HG03135 (cell line): Measurements from ENCODE around the gene SH3BP4.
"Not testable (repeated sequence)": the region's sequence is repeated elsewhere in the genome, so short reads cannot be mapped to it uniquely, and the experiment has no call there.

Experiments used
- ATAC-seq: cut with Tn5 transposase; IDR thresholded peaks from one replicate; pipeline ENCODE4 v1.9.1; 2021; ENCODE audit warnings: mild to moderate bottlenecking, moderate library complexity; ENCODE audit not compliant: unreplicated experiment

The SH3BP4 gene

GRCh38 chr2:235052514-235053354, 100.9 kb downstream of the SH3BP4 start:
- no peak for ATAC-seq

DNA sequence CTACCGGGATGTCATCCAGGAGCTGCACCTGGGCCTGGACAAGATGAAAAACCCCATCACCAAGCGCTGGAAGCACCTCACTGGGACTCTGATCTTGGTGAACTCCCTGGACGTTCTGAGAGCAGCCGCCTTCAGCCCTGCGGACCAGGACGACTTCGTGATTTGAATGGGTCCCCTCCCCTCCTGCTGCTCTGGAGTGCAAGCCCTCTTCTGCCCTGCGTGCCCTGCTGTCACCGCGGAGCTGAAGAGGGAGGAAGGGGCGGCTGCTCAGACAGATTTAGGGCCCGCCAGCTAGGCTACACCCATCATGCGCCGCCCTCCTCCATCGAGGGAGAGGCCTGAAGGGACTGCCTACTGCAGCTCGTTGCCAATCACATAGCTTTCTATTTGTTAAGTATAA, 101.8 kb downstream of the SH3BP4 start:
- no peak for ATAC-seq

- ATAC-seq = no peak
Observed at GRCh38 chr2:235054475-235054874, 102.7 kb downstream of the SH3BP4 start.

GRCh38 chr2:235054919-235055318, 103.1 kb downstream of the SH3BP4 start:
- no peak for ATAC-seq

DNA sequence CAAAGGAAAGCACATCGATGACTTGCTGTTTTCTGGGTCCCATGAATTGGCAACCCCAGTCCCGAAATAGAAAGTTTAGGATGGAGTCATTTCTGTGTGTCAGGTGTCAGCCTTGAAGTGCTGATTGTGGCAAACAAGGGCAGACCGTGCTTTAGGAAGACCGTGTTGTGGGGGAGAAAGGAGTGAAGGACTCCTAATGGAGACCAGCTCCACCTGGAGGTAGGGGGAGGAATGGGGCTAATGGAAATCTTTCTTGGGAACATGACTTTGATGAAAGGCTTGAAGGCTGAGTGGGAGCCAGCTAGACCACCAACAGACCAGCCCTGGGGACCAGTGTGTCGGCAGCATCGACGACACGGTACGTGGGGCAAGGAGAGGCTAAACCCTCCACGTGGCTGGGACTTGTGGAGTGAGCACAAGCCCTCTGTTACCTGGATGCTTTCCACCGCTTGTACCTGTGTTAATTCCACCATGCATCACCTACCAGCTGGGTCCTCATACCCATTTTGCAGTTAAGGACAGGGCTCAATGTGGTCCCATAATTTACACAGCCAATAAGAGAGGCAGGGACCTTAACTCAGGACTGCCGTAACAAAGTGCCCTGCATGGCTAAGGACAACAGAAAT, 104.2 kb downstream of the SH3BP4 start:
- ATAC-seq = no peak

DNA sequence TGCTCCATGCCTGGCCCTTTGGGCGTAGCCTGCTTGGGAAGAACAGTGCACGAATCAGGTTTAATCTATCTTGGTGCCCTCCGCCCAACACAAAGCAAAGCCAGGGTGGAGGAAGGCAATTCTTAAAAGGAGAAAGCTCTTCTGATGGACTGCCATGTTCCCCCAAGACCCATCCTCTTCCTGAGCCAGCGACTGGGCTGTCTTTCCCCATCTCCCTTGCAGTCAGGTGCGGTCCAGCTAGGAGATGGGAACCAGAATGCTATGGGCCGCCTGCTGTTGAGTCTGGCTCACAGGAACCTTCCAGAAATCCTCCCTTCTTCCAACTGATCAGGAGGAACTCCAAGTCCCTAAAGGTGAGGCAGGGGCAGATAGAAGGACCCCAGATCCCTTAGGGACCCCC, 105.0 kb downstream of the SH3BP4 start:
- ATAC-seq = no peak

DNA sequence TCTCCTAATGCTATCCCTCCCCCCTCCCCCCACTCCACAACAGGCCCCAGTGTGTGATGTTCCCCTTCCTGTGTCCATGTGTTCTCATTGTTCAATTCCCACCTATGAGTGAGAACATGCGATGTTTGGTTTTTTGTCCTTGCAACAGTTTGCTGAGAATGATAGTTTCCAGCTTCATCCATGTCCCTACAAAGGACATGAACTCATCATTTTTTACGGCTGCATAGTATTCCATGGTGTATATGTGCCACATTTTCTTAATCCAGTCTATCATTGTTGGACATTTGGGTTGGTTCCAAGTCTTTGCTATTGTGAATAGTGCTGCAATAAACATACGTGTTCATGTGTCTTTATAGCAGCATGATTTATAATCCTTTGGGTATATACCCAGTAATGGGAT, 105.8 kb downstream of the SH3BP4 start:
- ATAC-seq = not testable (repeated sequence)

DNA sequence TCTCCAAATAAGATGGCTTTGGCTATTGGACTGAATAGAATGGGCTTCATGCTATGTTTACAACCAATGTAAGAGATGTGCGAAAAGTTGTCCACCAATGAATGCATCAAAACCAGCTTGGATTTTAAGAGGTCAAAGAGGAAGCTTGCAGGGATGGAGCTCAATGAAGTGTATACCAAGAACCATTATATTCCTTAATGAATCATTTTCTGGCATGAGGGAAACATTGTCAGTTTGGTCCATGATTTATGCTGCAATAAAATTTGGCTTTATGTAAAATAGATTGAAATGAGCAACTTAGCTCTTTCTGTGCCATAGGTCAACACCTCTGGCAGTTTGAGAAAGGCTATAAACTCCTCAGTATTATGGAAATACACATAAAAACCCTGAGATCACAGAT, 107.3 kb downstream of the SH3BP4 start:
- ATAC-seq = no peak

GRCh38 chr2:235061656-235062055, 109.8 kb downstream of the SH3BP4 start:
- no peak for ATAC-seq

- ATAC-seq = no peak
Observed at GRCh38 chr2:235063471-235063961, 111.7 kb downstream of the SH3BP4 start.

- no peak for ATAC-seq
Observed at GRCh38 chr2:235064976-235065375, 113.2 kb downstream of the SH3BP4 start.

GRCh38 chr2:235066490-235066889, 114.7 kb downstream of the SH3BP4 start:
- ATAC-seq = no peak

DNA sequence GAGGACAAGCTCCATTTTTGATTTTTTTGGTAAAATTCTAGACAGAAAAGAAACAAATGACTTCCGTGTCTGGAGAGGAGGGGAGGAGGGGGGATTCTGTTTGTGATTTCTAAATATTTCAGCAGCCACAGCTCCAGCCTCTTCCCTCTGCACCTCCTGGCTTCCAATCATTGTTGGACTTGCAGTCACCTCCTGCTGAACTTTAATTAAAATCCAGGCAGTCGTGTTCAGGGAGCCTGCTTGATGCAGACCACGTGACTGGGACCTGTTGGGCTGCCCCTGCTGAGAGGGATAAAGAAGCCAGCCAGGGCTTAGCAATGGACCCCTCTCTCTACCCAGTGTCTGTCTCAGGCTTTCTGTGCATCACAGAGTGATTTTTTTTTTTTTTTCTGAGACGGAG, 115.1 kb downstream of the SH3BP4 start:
- ATAC-seq = no peak

DNA sequence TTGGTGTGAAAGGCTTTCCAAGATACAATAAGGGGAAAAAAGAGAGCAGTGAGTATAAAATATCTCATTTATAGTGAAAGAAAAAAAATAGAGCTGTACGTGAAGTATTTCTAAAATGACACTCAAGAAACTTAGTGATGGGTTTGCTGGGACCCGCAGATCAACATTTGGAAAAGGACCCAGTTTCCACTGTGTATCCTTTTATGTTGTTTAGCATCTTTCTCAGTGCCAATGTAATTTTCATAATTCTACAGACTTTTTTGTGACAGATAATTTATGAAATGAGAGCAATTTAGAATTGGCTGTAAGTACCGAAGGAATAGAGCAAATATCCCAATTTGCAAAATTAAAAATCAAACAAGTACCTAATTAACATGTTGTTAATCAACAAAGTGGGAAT, 116.9 kb downstream of the SH3BP4 start:
- ATAC-seq = no peak

DNA sequence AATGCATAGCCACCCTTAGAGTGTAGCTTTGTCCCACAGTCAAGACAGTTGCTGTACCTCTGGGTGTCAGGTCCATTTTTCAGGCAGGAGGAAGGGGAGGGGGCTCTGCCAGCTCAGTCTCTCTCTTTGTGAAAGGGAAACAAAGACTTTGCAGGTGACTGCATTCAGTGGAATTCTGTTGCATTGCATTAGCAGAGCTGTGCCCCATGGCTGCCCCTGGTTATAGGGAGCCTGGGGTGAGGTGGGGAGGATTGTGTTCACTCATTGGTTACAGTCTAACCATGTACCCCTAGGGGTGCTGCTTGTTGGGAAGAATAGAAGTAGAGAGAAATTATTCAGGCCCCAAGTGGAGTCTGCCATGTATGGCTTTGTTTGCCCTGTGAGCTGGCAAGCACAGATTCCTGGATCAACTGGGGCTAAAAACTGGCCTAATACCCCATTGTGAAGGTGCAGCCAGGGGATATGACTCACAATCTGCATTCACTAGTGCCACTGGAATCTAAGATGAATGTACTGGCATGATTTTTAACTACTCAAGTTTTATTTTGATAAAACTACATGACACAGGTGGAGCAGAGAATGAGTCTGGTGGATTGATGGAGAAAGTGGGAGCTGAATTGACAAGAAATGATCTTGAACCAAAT, 118.4 kb downstream of the SH3BP4 start:
- ATAC-seq = no peak

GRCh38 chr2:235073868-235074413, 122.1 kb downstream of the SH3BP4 start:
- ATAC-seq = no peak

DNA sequence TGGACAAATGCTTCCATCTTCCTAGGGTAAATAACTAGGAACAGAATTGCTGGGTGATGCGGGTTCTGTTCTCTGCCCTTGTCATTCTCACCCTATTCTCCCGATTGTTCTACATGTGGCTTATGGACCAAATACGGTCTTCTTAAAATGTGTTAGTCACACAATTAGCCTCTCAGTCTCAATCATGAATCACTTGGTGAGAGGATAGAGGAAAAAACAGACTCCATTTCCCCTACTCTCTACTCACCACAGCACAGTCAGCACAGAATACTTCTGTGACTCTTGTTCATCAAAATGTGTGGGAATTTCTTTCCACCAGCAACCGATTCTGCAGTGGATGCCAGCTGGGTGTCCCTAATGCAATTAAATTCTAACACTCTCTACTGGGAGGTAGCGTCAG, 125.2 kb downstream of the SH3BP4 start:
- ATAC-seq = no peak

DNA sequence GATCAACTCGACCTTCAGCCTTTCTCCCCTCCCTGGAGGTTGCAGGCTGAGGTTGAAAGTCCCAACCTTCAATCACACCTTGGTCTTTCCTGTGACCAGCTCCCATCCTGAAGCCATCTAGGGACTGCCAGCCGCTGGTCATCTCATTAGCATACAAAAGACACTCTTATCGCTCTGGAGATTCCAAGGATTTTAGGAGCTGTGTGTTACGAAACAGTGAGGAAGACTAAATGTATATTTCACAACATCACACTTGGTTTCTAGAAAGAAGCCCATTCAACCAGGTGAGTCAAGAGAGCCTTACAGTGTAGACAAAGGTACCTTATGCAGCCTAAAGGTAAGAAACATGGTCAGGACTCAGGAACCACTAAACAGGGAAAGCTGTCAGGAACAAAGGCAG, 126.4 kb downstream of the SH3BP4 start:
- ATAC-seq = no peak

- ATAC-seq = no peak
Observed at GRCh38 chr2:235078914-235079472, 127.2 kb downstream of the SH3BP4 start.

DNA sequence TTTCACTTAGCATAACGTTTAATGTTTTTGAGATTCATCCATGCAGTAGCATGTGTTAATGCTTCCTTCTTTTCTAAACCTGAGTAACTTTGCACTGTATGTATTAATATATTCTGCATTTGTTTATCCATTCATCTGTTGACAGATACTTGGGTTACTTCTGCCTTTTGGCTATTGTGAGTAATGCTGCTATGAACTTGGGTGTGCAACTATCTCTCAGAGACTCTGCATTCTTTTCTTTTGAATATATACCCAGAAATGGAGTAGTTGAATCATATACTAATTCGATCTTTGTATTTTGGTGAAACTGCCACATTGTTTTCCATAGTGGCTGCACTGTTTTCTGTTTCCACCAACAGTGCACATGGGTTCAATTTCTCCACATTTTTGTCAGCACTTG, 128.3 kb downstream of the SH3BP4 start:
- no peak for ATAC-seq
